Measurements from ENCODE around the gene NECTIN2. TPM values are rescaled to one million over a fixed set of nuclear protein-coding genes. Genes with fewer than 3 reads are reported as not detected.

The NECTIN2 gene
- polyA plus RNA-seq, 2 of the 4 experiments (the other 2 are of a cell fraction): 69.4 to 89.6 TPM

- TF ChIP-seq CTCF (IDR thresholded peaks at IDR 0.05) (no peak), FOSB (CRISPR knock-in tag; IDR thresholded peaks at IDR 0.05) (no peak), SMC3 (IDR thresholded peaks at IDR 0.05) (no peak), MAZ (IDR thresholded peaks at IDR 0.05; ENCODE audit: borderline replicate concordance, low read depth, low read length) (no peak), TP53 (CRISPR knock-in tag; IDR thresholded peaks at IDR 0.05) (no peak), EP300 (IDR thresholded peaks at IDR 0.05) (no peak), POLR2AphosphoS2 (conservative IDR thresholded peaks at IDR 0.05; ENCODE audit: low read length) (no peak)
Measured at GRCh38 chr19:44865196-44865767, 19.2 kb downstream of the NECTIN2 start (continued).

- FAIRE-seq: no peak
- POLR2A ChIA-PET: interaction anchor here (0.6 to 0.7 kb wide), 2 partner anchors 37 to 1409 kb away, joined by 4 read pairs; no protein-coding TSS in a partner anchor
- H3K9me3 ChIP-seq: no peaks in the 10 kb centered on the region
- CTCF ChIA-PET: interaction anchor here (0.6 to 3.5 kb wide), 5 partner anchors 9 to 178 kb away, joined by 3 to 12 read pairs (median 5); no protein-coding TSS in a partner anchor
- no peak for DNase-seq (ENCODE audit: low read depth in 1 of 2, low spot score in 1 of 2)
- TF ChIP-seq CHD4 (IDR thresholded peaks at IDR 0.05; ENCODE audit: borderline replicate concordance) (no peak), CTCF (IDR thresholded peaks at IDR 0.05) (no peak), ZC3H11A (IDR thresholded peaks at IDR 0.05) (no peak), ZSCAN20 (CRISPR knock-in tag; IDR thresholded peaks at IDR 0.05) (no peak), FOXS1 (CRISPR knock-in tag; IDR thresholded peaks at IDR 0.05) (no peak), CHD2 (IDR thresholded peaks at IDR 0.05; ENCODE audit: low read length, partially characterized antibody) (no peak), HOXA7 (CRISPR knock-in tag; IDR thresholded peaks at IDR 0.05) (no peak), REST (IDR thresholded peaks at IDR 0.05) (no peak), RARB (CRISPR knock-in tag; IDR thresholded peaks at IDR 0.05) (no peak), CBX8 (IDR thresholded peaks at IDR 0.05) (no peak), ATOH8 (CRISPR knock-in tag; IDR thresholded peaks at IDR 0.05; ENCODE audit: low read depth) (no peak), FOSB (CRISPR knock-in tag; IDR thresholded peaks at IDR 0.05) (no peak), POLR2A (IDR thresholded peaks at IDR 0.05; ENCODE audit: low read length) (no peak), BHLHE40 (IDR thresholded peaks at IDR 0.05; ENCODE audit: low read depth, low read length) (no peak), RAD21 (conservative IDR thresholded peaks at IDR 0.05 in 1 of 2, IDR thresholded peaks at IDR 0.05 in 1 of 2) (no peak), CEBPB (IDR thresholded peaks at IDR 0.05) (no peak)
- ATAC-seq: no peak
- no peak overlapping the region for H3K4me3 ChIP-seq
- H3K4me1 ChIP-seq: no peaks in the 10 kb centered on the region
- WGBS (ENCODE audit: missing lambda C conversion rate): 89% methylated on average over 4 of the region's 4 CpGs
- no peak overlapping the region for H3K27ac ChIP-seq
- H3K4me2 ChIP-seq: no peak overlapping the region
Measured at GRCh38 chr19:44866664-44867063, 20.6 kb downstream of the NECTIN2 start.
